Nephron progenitor cell (in vitro differentiated cells): ENCODE results near the gene ZNFX1.

Experiments
- DNase-seq: peaks from one replicate; pipeline ENCODE4 v3.0.0; 2021
- H3K27ac Mint-ChIP-seq: 2 replicates; pipeline ENCODE4 v1.8.0; 2021; ENCODE audit warnings: mild to moderate bottlenecking, moderate library complexity, mixed read lengths
- H3K27me3 Mint-ChIP-seq: 2 replicates; pipeline ENCODE4 v1.8.0; 2021; ENCODE audit warnings: mild to moderate bottlenecking, low read depth, mixed read lengths; ENCODE audit not compliant: poor library complexity
- H3K36me3 Mint-ChIP-seq: 2 replicates; pipeline ENCODE4 v1.8.0; 2021; ENCODE audit warnings: low read depth, mixed read lengths
- H3K4me1 Mint-ChIP-seq: 2 replicates; pipeline ENCODE4 v1.8.0; 2021; ENCODE audit warnings: mixed read lengths
- H3K4me3 Mint-ChIP-seq: 2 replicates; pipeline ENCODE4 v1.8.0; 2021; ENCODE audit warnings: mild to moderate bottlenecking, moderate library complexity, mixed read lengths
- H3K9me3 Mint-ChIP-seq: 2 replicates; pipeline ENCODE4 v1.8.0; 2021; ENCODE audit warnings: mild to moderate bottlenecking, moderate library complexity, mixed read lengths
- CTCF ChIP-seq: fragments of 200-600 bp; sonication (generic); IDR thresholded peaks from 2 replicates; pipeline ENCODE4 v1.5.0; 2021; ENCODE audit warnings: antibody characterized with exemption

The ZNFX1 gene

GRCh38 chr20:49285233-49285668 lies 7.4 kb upstream of the ZNFX1 start:
- Mint-ChIP-seq H3K36me3 (peaks cover 100% of the 10 kb centered on the region), H3K4me1 (peaks cover 69% of the 10 kb centered on the region), H3K27me3 (no peaks in the 10 kb centered on the region), H3K27ac (peak overlapping the region; percentile 89), H3K4me3 (peak overlapping the region; percentile 63), H3K9me3 (peaks cover 72% of the 10 kb centered on the region)
- DNase-seq, result no peak
- TF ChIP-seq CTCF, result no peak

GRCh38 chr20:49284818-49285217 lies 7.0 kb upstream of the ZNFX1 start:
- Mint-ChIP-seq H3K27ac (peak overlapping the region; percentile 82), H3K27me3 (no peaks in the 10 kb centered on the region), H3K9me3 (peaks cover 76% of the 10 kb centered on the region), H3K36me3 (peaks cover 100% of the 10 kb centered on the region), H3K4me3 (peak overlapping the region; percentile 95), H3K4me1 (peaks cover 74% of the 10 kb centered on the region)
- DNase-seq, result no peak
- TF ChIP-seq CTCF, result no peak

GRCh38 chr20:49283703-49284625 lies 6.1 kb upstream of the ZNFX1 start:
- no peak for TF ChIP-seq CTCF
- H3K36me3 Mint-ChIP-seq, result peaks cover 100% of the 10 kb centered on the region
- peak overlapping the region; percentile 36 for H3K27ac Mint-ChIP-seq
- peaks cover 85% of the 10 kb centered on the region for H3K9me3 Mint-ChIP-seq
- H3K4me1 Mint-ChIP-seq, result peaks cover 82% of the 10 kb centered on the region
- H3K4me3 Mint-ChIP-seq, result peak overlapping the region; percentile 95
- no peak for DNase-seq
- H3K27me3 Mint-ChIP-seq, result no peaks in the 10 kb centered on the region

- H3K36me3 Mint-ChIP-seq, result peaks cover 100% of the 10 kb centered on the region
These were observed 5.4 kb upstream of the ZNFX1 start for GRCh38 chr20:49283176-49283702.

GRCh38 chr20:49282584-49283171 lies 4.8 kb upstream of the ZNFX1 start:
- no peak for DNase-seq
- Mint-ChIP-seq H3K4me1 (peaks cover 86% of the 10 kb centered on the region), H3K9me3 (peaks cover 92% of the 10 kb centered on the region), H3K4me3 (peak overlapping the region; percentile 95), H3K36me3 (peaks cover 94% of the 10 kb centered on the region), H3K27me3 (no peaks in the 10 kb centered on the region), H3K27ac (peak overlapping the region; percentile 52)
- TF ChIP-seq CTCF, result no peak

More at GRCh38 chr20:49283176-49283702, 5.4 kb upstream of the ZNFX1 start:
- no peak for TF ChIP-seq CTCF
- H3K27ac Mint-ChIP-seq, result peak overlapping the region; percentile 14
- peaks cover 92% of the 10 kb centered on the region for H3K9me3 Mint-ChIP-seq
- no peak for DNase-seq
- no peaks in the 10 kb centered on the region for H3K27me3 Mint-ChIP-seq
- peak overlapping the region; percentile 95 for H3K4me3 Mint-ChIP-seq
- peaks cover 86% of the 10 kb centered on the region for H3K4me1 Mint-ChIP-seq
